Fibroblast of skin of back (primary cell): ENCODE data around the gene FUT8.

Experiments used
- DNase-seq: peaks from one replicate; pipeline ENCODE4 v3.0.0-alpha.2; 2013

The FUT8 gene

DNA sequence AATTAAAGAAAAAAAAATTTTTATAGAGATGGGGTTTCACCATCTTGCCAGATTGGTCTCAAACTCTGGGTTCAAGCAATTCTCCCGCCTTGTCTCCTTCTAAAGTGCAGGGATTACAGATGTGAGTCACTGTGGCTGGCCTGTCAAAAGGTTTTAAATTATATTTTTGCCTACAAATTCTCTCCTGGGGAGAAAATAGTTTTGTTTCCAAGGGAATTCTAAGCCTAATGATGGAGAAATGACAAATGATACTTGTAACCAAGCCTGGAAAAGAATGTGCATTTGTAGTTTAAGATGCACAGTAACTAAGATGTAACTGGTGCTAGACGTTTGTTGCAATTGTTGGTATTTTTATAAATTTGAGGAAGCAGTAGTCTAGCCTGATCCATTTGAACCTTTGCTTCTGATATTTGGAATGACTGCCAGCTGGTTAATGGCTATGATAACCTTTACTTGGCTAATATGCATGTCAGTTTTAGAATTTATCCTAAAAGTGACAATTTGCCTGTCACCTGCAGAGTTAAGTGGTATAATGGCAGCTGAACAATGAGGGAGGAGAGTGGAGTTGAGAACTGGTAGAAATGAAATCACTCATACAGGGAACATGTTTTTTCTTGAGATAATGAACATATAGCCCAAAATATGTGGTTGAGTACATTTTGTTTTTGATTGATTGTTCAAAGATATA is 148.0 kb downstream of the FUT8 start:
- DNase-seq: peak; percentile 8

DNA sequence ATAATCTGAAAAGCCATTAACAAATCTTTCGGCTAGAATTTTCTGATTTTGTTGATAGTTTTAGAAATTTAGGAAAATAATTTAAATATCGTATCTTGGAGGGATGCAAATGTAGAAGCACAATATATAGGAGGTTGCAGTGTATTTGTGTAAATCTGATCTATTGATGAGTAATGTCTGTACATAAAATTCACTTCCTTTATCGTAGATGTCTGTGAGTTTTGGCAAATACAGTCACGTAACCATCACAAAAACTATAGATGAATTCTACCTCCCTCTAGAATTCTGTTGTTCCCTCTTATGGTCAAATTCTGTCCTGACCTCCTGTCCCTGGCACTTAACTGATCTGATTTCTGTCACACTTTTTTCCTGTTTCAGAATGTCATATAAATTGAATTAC is 151.8 kb downstream of the FUT8 start:
- no peak for DNase-seq

DNA sequence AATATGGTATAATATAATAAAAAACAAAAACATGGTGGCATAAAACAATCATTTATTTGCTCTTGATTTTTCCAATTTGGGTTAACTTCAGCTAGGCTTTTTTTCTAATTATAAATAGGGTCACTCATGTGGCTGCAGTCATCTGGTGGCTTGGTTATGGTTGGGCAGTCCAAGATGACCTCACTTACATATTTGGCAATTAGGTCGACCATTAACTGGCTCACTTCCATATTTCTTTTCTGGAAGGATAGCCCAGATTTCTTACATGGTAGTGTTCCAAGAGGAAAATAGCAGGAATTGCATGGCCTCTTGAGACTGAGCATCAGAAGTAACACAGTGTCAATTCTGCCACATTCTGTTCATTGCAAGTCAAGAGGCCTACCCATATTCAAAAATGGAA is 153.4 kb downstream of the FUT8 start:
- DNase-seq: peak; percentile 8

DNA sequence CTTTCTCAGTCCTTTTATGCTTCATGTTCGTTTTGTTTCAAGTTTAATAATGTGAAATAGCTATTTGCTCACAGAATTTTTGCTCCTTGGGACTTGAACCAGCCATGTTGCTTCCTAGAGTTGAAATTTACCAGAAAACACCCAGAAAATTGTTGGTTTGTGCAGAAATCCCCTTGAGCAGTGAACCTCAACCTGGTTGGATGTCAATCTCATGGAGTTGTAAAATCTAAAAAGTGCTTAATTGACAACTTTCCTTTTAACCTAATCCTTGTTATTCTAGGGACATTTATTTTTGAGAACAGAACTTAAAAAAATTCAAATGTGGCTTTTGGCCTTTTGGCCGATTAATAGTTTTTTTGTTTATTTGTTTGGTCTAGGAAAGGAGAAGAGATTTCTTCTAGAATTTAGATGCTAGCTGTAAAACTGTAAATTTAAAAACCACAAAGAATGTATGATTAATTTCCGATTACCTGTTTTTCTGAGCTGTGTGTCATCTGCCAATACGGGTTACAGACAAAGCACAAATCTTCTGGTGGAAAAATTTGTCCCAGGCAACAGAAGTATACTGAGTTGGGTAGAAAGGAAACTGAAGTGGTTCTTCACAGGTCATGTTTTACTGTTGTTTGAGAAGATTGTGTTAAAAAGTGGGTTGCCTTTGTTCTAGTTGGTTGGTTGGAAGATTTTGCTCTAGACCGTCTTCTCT is 154.4 kb downstream of the FUT8 start:
- no peak for DNase-seq

- DNase-seq: no peak
Observed at GRCh38 chr14:65574611-65575010, 162.1 kb downstream of the FUT8 start.

- no peak for DNase-seq
Observed at GRCh38 chr14:65575389-65575788, 162.9 kb downstream of the FUT8 start.

DNA sequence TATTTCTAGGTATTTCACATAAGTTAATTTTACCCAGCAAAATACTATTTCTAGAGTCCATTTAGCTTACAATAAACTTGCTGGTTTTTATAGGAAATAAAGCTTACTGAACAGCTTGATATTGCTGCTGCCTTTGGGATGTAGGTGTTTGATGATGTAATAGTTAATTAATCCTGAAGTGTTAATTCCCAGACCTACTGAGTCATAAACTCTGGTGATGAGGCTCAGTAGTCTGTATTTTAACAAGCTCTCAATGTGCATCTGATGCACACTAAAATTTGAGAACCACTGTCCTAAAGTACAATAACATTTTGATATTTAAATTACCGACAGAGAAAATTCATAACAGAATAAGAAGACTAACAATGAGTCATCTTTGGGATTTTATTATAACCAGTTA is 168.4 kb downstream of the FUT8 start:
- DNase-seq: no peak

DNA sequence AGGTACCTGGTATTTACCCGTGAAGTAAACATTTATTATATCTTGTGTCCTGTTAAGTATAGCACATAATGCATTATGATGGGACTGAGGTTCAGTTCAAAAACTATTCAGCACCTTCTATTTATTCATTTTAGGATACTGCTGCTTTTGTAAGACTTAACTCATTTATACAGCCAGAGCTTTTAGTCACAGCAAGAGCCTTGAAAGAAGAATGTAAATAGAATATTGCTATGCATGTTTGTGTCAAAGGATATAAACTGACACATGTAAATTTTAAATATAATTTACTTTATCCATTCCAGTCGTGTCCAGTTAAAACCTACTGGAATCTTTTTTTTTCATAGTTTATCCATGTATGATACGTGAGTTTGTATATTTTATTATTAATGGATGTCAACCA is 168.8 kb downstream of the FUT8 start:
- DNase-seq: no peak

DNA sequence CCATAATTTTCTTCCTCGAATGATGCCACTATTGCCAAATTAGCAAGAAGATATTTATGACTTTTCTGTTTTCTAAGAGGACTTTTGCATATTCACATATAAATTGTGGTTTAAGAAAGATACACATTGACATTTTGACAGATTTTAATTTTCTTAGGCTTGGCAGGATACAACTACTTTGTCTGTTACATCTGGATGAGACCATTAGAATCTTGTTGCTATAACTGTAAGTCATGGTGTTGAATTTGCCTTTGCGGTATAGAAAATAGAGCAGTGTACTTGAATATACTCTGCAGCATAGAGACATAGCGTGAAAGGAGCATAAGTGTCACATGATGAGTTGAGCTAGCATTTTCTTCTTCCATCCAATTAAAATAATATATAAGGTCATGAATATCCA is 169.3 kb downstream of the FUT8 start:
- DNase-seq: no peak

GRCh38 chr14:65585216-65585615 is 172.7 kb downstream of the FUT8 start:
- DNase-seq: no peak

GRCh38 chr14:65588426-65589140 is 176.1 kb downstream of the FUT8 start:
- DNase-seq: no peak

DNA sequence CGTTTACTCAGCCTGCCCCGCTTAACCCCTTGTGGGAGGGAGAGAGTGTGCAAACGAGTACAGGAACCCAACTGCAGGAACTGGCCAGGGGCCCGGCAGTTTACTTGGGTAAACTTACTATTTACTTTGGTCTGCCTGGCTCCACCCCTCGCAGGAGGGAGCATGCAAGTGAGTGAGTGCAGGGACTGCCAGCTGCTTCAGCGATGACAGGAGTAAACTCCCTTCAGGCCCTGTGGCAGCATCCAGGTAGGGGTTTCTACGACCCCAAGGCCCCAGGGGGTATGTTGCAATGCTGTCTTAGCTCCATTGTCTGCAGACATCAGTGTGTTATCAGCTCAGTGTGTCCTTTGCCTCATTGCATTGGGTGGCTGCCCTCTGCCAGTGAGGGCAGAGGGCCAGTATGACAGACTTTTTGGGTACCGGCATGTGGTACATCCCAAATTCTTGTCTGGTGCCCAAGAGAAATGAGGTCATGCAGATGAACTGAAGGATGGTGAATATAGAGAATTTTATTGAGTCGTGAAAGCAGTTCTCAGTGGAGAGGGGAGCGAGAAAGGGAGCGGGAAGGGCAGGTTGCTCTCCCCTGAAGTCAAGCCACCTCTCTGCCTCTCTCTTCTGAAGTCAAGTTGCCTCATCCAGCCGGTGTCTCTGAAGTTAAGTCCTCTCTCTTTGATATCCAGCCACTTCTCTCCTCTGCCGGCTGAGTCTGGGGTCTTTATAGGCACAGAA is 181.8 kb downstream of the FUT8 start:
- DNase-seq: no peak

GRCh38 chr14:65594882-65595237 is 182.3 kb downstream of the FUT8 start:
- DNase-seq: no peak

DNA sequence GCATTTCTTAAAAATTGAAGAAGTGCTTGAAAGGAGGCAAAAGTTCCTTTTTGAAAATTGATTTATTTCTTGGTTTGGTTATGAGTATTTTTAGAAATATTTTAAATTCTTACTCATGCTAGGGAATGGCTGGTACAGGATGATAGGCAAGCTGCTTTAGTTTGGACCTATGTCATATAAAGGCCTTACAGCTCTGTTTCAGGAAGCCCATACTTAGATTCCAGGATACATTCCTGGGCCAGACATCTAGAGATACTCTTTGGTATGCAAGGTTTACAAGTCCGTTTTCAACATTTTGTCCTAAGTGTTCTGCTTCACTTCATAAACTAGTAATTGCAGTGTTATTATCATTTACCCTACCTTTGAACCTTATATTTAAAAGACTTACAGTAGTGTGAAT is 186.8 kb downstream of the FUT8 start:
- peak; percentile 37 for DNase-seq

DNA sequence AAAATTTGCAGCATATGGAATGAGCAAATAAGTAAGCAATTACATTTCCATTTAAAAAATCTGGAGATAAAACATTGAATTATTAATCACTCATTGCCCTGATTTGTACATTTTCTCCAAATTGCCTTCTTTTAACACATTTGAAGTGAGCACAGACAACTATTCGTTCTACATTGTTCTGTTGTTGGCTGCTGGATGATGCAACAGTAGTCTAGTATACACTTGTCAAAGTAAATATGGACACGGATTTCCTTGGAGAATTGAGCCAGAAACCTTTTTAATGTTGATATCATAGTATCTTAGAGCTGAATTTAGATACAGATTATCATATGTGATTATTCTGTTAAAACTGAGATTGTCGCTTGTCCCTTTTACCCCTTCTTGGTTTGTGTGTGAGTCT is 188.2 kb downstream of the FUT8 start:
- DNase-seq: no peak

- DNase-seq: no peak
Observed at GRCh38 chr14:65604535-65604934, 192.0 kb downstream of the FUT8 start.

GRCh38 chr14:65604936-65605335 is 192.4 kb downstream of the FUT8 start:
- DNase-seq: peak; percentile 15

DNA sequence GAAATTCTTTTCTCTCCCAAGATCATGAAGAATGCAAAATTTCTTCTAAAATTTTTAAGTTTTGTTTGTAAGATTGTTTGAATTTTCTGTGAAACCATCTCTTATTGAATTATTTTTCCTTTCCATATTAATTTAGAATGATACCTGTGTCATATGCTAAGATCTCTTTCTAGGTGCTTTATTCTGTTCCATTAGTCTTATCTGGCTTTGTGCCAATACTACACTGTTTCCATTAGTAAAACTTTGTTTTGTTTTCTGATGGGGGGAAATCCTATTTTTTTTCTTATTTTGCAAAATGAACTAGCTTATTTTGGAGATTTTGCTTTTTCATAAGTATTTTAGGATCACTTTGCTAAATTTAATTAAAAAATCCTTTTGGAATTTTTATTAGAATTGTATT is 193.9 kb downstream of the FUT8 start:
- no peak for DNase-seq

- peak; percentile 2 for DNase-seq
Observed at GRCh38 chr14:65613131-65613650, 200.7 kb downstream of the FUT8 start.

GRCh38 chr14:65618996-65619395 is 206.5 kb downstream of the FUT8 start:
- DNase-seq: no peak

- DNase-seq: no peak
Observed at GRCh38 chr14:65620195-65620594, 207.7 kb downstream of the FUT8 start.

DNA sequence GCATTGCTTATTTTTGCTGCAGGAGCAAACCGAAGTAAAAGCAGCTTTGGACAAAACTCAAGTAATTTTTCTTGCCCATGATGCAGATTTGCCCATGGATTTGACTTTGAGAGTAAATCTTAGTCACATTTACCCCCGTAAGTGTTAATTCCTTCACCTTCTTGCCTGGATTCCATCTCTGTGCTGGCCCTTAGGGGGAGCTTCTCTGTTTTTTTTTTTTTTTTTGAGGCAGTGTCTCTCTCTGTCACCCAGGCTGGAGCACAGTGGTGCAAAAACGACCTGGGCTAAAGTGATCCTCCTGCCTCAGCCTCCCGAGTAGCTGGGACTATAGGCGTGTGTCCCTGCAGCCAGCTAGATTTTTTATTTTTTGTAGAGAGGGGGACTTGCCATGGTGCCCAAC is 210.2 kb downstream of the FUT8 start:
- no peak for DNase-seq

DNA sequence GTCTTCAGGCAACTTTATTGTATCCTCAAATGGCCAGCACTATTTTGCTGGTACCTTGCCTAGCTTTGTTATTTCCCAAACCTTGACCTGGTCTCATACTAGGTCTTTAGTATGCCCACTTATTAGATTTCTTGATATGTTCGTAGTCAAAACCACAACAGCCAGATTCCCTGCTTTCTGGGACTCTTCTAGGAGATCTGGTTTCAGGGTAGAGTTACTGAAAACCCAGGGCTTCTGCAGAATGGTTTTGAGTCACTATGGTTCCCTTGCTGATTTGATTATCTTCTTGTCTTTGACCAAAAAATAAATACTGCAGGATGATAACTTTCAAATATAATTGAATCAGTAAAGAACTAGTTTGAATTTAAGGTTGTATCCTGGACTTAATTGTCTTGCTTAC is 211.2 kb downstream of the FUT8 start:
- no peak for DNase-seq
